ENCODE data around the gene FKBP7.

DNA sequence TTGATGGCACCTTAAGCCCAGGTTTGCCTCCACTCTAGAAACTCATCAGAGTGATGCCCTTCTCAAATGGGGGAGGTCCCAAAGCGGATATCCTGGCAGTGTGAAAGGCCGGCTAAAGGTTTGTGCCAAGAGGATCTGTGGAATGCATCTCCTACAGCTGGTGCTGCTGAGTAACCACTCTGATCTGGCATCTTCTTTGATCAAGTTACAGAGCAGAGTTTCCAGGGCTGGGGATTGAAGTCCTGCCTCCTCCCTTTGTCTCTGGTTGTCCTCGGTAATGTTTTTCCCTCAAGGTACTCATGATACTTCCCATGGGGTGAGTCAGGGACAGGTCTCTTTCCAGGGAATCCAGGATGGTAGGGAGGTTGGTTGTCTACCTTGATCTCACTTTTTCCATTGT, 52.0 kb downstream of the FKBP7 start:
- TF ChIP-seq CTCF (optimal IDR thresholded peaks at IDR 0.05 in 1 of 3, IDR thresholded peaks at IDR 0.05 in 1 of 3, conservative IDR thresholded peaks at IDR 0.05 in 1 of 3; ENCODE audit: extremely low read depth in 1 of 3, insufficient read depth in 2 of 3, low read length in 3 of 3) (no peak), EZH2 (IDR thresholded peaks at IDR 0.05; ENCODE audit: low read length) (no peak)
